LNCaP clone FGC (cell line): Measurements from ENCODE around the gene CCNDBP1.

Experiments used
- DNase-seq: peaks from one replicate; pipeline ENCODE4 v3.0.0-alpha.2; 2011; ENCODE audit warnings: low read depth
- H3K4me3 ChIP-seq: 2 replicates; pipeline ENCODE4 v1.5.1; 2011; ENCODE audit warnings: mild to moderate bottlenecking, low read depth, low read length, control low read depth
- TF ChIP-seq, protein P1 (sequence below): IDR thresholded peaks from 2 replicates; pipeline ENCODE4 v1.5.1; 2012; ENCODE audit warnings: mild to moderate bottlenecking; ENCODE audit not compliant: control insufficient read depth, insufficient read depth; ENCODE audit errors: extremely low read depth

CCNDBP1 gene

DNA sequence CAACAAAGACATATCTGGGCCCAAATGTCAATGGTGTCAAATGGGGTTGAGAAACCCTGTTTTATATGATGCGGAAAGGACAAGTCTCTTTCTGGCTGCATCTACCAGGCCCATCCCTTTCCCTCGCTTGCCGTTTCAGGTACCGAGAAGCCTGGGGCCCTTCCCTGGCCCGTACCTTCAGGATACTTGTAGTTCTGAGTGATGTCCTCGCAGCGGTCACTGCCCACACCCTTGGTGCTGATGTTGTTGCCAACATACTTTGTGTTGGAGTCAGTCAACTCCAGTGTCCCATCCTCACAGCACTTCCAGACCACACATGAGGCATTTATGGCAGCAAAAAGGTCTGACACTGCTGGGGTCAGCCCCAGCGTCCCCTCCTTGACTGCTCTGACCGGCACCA lies 21.8 kb downstream of the CCNDBP1 start:
- DNase-seq = no peak
- no peak overlapping the region for H3K4me3 ChIP-seq
- TF ChIP-seq, protein P1, sequence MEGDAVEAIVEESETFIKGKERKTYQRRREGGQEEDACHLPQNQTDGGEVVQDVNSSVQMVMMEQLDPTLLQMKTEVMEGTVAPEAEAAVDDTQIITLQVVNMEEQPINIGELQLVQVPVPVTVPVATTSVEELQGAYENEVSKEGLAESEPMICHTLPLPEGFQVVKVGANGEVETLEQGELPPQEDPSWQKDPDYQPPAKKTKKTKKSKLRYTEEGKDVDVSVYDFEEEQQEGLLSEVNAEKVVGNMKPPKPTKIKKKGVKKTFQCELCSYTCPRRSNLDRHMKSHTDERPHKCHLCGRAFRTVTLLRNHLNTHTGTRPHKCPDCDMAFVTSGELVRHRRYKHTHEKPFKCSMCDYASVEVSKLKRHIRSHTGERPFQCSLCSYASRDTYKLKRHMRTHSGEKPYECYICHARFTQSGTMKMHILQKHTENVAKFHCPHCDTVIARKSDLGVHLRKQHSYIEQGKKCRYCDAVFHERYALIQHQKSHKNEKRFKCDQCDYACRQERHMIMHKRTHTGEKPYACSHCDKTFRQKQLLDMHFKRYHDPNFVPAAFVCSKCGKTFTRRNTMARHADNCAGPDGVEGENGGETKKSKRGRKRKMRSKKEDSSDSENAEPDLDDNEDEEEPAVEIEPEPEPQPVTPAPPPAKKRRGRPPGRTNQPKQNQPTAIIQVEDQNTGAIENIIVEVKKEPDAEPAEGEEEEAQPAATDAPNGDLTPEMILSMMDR = no peak

DNA sequence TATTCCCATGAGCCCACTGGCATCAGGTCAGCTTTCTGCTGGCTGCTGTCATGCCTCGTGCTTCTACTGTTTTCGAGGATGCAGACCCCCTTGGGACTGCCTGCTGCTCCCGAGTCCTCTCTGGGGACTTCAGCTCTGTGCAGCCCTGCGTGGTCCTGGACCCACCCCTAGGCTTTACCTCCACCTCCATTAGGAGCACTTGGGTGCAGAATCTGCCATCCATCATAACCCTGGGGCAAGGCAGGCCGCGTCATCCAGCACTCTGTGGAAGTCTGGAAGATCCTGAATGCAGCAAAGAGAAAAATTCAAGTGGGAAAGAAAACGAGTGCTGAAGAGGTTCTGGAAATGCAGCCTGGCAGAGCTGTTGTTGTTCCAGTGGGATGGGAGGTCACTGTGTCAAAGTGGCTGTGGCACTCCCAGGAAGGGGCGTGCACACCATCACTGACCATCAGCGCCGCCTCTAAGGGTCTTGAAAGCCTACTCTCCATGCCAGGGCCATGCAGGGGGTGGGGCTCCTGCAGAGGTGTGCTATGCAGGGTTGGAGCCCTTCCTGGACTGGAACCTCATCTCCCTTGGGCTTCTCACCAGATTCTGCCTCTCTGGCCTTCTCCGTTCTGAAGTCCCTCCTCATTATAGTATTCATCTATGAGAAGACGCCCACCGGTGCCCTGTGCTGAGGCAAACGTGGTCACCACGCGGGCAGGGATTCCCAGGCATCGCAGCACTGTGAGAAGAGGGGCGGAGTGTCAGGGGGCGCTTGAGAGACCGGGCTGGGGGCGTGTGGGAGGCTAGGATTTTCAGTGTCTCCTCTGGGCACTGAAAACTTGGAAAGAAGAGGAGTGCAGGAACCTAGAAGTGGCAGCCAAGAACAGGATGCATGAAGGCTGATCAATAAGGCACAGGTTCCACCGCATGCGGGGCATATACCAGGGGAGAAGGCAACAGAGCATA lies 23.1 kb downstream of the CCNDBP1 start:
- H3K4me3 ChIP-seq = no peak overlapping the region
- TF ChIP-seq, protein P1 = no peak
- no peak for DNase-seq

DNA sequence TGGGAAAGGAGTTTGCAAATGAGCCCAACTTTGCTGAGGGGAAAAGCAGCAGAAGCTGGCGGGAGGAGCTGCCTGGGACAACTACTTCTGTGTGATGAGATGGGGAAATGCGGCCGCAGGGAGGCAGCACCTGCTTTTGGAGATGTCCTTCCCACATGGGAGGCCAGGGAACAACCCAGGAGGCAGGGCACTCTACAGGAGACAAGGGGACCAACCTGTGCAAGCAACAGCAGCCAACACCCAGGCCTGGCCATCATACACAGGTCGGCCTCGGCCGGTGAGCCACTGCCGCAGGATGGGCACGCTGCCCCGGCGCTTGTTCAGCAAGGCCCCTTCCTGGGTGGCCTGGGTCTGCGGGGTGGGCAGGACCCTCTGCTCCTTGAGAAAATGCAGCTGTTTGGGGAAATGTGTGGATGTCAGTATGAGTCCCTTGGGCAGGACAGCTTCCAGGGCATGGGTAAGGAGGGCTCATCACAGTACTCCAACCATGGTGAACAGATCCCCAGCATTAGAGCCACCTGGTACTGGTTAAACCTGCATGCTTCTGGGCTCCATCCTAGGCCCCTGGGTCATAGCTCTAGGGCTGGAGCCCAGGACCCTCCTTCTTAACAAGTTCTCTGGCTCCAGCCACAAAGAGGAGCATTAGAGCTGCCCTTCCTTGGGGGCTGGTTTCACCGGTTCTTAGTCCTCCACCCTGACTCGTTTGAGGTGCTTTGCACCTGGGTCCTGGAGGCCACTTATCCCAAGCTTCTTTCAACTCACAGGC lies 24.0 kb downstream of the CCNDBP1 start:
- no peak overlapping the region for H3K4me3 ChIP-seq
- no peak for DNase-seq
- TF ChIP-seq, protein P1 = peak; percentile 35; the same call in 1 of the 2 replicates

DNA sequence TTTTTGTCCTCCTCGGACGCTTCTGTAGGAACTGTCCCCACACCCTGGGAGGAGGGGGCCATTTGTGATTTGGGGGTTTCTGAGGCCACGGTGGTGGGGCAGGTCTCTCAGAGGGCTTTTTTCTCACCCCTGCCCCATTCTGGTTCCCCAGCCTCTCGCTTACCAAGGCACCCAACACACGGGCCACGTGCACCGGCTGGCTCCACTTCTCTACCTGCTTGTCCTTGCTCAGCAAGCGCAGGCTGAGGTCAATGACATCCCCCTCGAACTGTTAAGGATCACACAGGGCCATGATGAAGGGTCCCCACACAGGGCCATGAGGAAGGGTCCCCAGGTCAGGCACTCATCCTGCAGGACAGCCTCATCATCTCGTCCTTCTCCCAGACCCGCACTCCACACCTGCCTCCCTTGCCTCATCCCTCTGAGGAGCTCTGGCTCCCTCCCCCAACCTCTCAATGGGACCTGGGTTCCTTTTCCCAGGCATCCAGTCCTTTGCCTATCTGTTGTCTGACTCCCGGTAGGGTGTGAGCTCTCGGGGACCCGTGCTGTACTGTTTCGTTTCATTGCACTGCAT lies 25.1 kb downstream of the CCNDBP1 start:
- DNase-seq = no peak
- TF ChIP-seq, protein P1 = no peak
- H3K4me3 ChIP-seq = no peak overlapping the region

DNA sequence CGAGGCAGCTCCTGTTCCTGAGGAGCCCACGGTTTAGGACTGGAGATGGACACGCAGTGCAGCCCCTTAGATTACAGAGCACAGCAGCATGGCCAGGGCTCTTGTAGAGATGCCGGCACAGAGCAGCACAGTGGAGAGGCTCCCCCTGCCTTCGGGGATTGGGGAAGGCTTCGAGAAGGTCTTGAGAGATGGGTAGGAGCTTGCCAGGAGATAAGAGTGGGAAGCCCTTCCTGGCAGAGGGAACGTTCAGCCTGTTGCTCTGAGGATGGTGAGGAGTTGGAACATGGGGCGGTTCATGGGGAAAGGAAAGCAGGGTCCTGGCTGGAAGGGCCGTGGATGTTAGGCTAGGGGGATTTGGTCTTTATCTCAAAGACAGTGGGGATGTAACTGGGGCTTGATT lies 25.6 kb downstream of the CCNDBP1 start:
- no peak for DNase-seq
- H3K4me3 ChIP-seq = no peak overlapping the region
- TF ChIP-seq, protein P1 = no peak

DNA sequence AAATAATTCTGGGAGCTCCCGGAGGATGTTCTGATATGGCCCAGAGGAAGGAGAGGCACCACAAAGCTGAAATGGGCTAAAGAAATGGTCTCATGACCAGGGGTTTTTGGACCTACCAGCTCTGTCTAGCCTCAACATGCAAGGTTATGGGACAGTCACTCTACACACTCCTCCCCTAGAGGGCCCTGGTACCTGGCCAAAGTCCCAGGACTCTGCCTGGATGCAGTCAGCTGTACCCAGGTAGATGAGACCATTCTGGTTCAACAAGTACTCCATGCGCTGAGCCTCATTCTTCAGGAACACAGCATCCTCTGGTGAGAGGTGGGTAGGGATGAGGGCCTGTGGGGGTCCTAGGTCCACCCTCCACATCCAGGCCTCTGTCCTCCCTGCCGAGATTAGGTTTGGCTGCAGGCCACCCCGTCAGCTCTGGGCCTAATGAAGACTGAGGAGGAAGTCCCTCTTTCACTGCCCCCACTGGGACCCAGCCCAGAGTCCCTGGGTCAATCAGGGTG lies 26.1 kb downstream of the CCNDBP1 start:
- DNase-seq = no peak
- no peak overlapping the region for H3K4me3 ChIP-seq
- TF ChIP-seq, protein P1 = no peak
